Neutrophil (primary cell): Measurements from ENCODE around the gene FBXL17.

ENCODE experiments used
- H3K27ac ChIP-seq: fragments of 200-600 bp; sonication (generic); 2 replicates; pipeline ENCODE4 v1.5.1; 2016; ENCODE audit warnings: mild to moderate bottlenecking, moderate library complexity
- H3K27me3 ChIP-seq: fragments of 200-600 bp; sonication (generic); 2 replicates; pipeline ENCODE4 v1.6.0; 2016; ENCODE audit warnings: mild to moderate bottlenecking
- H3K36me3 ChIP-seq: fragments of 200-600 bp; sonication (generic); 2 replicates; pipeline ENCODE4 v1.5.1; 2017
- H3K4me1 ChIP-seq, 2 experiments: fragments of 200-600 bp in 1 of 2; sonication (generic) in 1 of 2; 1 replicate in 1 of 2; 2 replicates in 1 of 2; pipeline versions ENCODE4 v1.5.1 to v1.6.1; 2013 to 2016; ENCODE audit warnings: low read depth in 1 of 2, low read length in 1 of 2, mild to moderate bottlenecking in 1 of 2, moderate library complexity in 1 of 2; ENCODE audit not compliant: control insufficient read depth in 1 of 2, insufficient read depth in 1 of 2
- H3K4me3 ChIP-seq, 2 experiments: fragments of 200-600 bp in 1 of 2; sonication (generic) in 1 of 2; 1 replicate in 1 of 2; 2 replicates in 1 of 2; pipeline ENCODE4 v1.5.1; 2013 to 2016; ENCODE audit warnings: low read depth in 1 of 2, low read length in 1 of 2, mild to moderate bottlenecking in 1 of 2, moderate library complexity in 1 of 2
- H3K9me3 ChIP-seq: fragments of 200-600 bp; sonication (generic); 2 replicates; pipeline ENCODE4 v1.5.1; 2016
- CTCF ChIP-seq: fragments of 200-600 bp; sonication (generic); IDR thresholded peaks from 2 replicates; pipeline ENCODE4 v1.5.1; 2016; ENCODE audit warnings: antibody characterized with exemption

The FBXL17 gene

GRCh38 chr5:108093186-108093585 is 288.7 kb downstream of the FBXL17 start:
- no peak for TF ChIP-seq CTCF
- Histone ChIP-seq H3K27ac (no peak overlapping the region), H3K4me1 (no peaks in the 10 kb centered on the region), H3K36me3 (no peaks in the 10 kb centered on the region), H3K4me3 (no peak overlapping the region), H3K9me3 (no peaks in the 10 kb centered on the region), H3K27me3 (no peaks in the 10 kb centered on the region)

DNA sequence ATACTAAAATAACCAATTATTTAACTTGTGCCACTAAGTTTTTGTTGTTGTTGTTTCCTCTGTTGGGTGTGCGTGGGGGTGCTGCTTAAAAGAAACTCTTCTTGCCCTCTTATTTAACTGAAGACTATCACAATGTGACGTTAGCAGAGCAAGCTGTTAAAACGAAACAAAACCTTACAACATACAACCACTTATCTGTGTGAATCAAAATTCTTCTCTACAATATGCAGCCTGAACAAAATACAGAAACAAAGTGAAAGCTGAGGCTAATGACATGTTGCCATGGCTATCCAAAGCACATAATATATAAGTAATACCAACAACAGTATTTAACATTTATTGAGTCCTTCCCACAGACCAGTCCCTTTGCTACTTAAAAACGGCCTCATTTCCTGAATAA is 291.0 kb downstream of the FBXL17 start:
- H3K9me3 ChIP-seq, result no peaks in the 10 kb centered on the region
- H3K27me3 ChIP-seq, result no peaks in the 10 kb centered on the region
- no peak overlapping the region for H3K4me3 ChIP-seq
- no peaks in the 10 kb centered on the region for H3K36me3 ChIP-seq
- TF ChIP-seq CTCF, result no peak
- no peak overlapping the region for H3K27ac ChIP-seq
- H3K4me1 ChIP-seq, result no peaks in the 10 kb centered on the region

GRCh38 chr5:108084105-108084504 is 297.8 kb downstream of the FBXL17 start:
- no peaks in the 10 kb centered on the region for H3K9me3 ChIP-seq
- no peaks in the 10 kb centered on the region for H3K36me3 ChIP-seq
- peaks cover 9 to 12% of the 10 kb centered on the region in 2 experiments for H3K4me1 ChIP-seq
- no peak for TF ChIP-seq CTCF
- no peak overlapping the region for H3K4me3 ChIP-seq
- H3K27me3 ChIP-seq, result no peaks in the 10 kb centered on the region
- no peak overlapping the region for H3K27ac ChIP-seq

- Histone ChIP-seq H3K4me3 (no peak overlapping the region), H3K27me3 (no peaks in the 10 kb centered on the region), H3K4me1 (peaks cover 12 to 13% of the 10 kb centered on the region in 2 experiments), H3K36me3 (no peaks in the 10 kb centered on the region), H3K9me3 (no peaks in the 10 kb centered on the region), H3K27ac (no peak overlapping the region)
- no peak for TF ChIP-seq CTCF
Measured at GRCh38 chr5:108083232-108083631, 298.7 kb downstream of the FBXL17 start.

- no peak for TF ChIP-seq CTCF
- H3K36me3 ChIP-seq, result no peaks in the 10 kb centered on the region
- no peaks in the 10 kb centered on the region for H3K27me3 ChIP-seq
- H3K4me1 ChIP-seq, result peaks cover 12 to 13% of the 10 kb centered on the region in 2 experiments
- no peak overlapping the region for H3K27ac ChIP-seq
- no peaks in the 10 kb centered on the region for H3K9me3 ChIP-seq
- H3K4me3 ChIP-seq, result no peak overlapping the region
Measured at GRCh38 chr5:108081707-108082106, 300.2 kb downstream of the FBXL17 start.

- no peak for TF ChIP-seq CTCF
- H3K4me3 ChIP-seq, result no peak overlapping the region
- no peak overlapping the region for H3K27ac ChIP-seq
- H3K9me3 ChIP-seq, result no peaks in the 10 kb centered on the region
- H3K36me3 ChIP-seq, result no peaks in the 10 kb centered on the region
- H3K4me1 ChIP-seq, result peaks cover 12 to 13% of the 10 kb centered on the region in 2 experiments
- H3K27me3 ChIP-seq, result no peaks in the 10 kb centered on the region
Measured at GRCh38 chr5:108079753-108080152, 302.1 kb downstream of the FBXL17 start.
